Mucosa of descending colon (tissue), 3 donors: ENCODE data around the gene CRB3. TPM values are rescaled to one million over a fixed set of nuclear protein-coding genes. Genes with fewer than 3 reads are reported as not detected.
"Not testable (repeated sequence)": the region's sequence is repeated elsewhere in the genome, so short reads cannot be mapped to it uniquely, and the experiment has no call there.

Source experiments
- ATAC-seq: fragments of 200-7000 bp; cut with Tn5 transposase; one replicate; pipeline ENCODE4 v1.9.1; 2020; ENCODE audit warnings: mild to moderate bottlenecking, moderate library complexity
- DNase-seq, 3 donors: peaks; one replicate each; pipeline ENCODE4 v3.0.0-alpha.2; 2020
- H3K36me3 ChIP-seq: fragments of 200-600 bp; one replicate; pipeline ENCODE4 v1.8.0; 2021; ENCODE audit warnings: low read depth, mild to moderate bottlenecking
- H3K4me1 ChIP-seq: fragments of 200-600 bp; one replicate; pipeline ENCODE4 v1.8.0; 2021; ENCODE audit warnings: low read depth, mild to moderate bottlenecking
- H3K4me3 ChIP-seq: fragments of 200-600 bp; one replicate; pipeline ENCODE4 v1.8.0; 2021; ENCODE audit warnings: mild to moderate bottlenecking
- H3K9me3 ChIP-seq: fragments of 200-600 bp; one replicate; pipeline ENCODE4 v1.8.0; 2021; ENCODE audit warnings: mild to moderate bottlenecking
- CTCF ChIP-seq: fragments of 200-600 bp; IDR thresholded peaks from one replicate; pipeline ENCODE4 v1.8.0; 2022; ENCODE audit warnings: antibody characterized with exemption, mild to moderate bottlenecking
- intact Hi-C, 2 donors: fragments of 100-400 bp; cut with DNase I in 1 of 2; cut with micrococcal nuclease in 1 of 2; formaldehyde crosslinking; loops; one replicate each; pipeline versions ENCODE4 v1.11.0 to v1.11.1; 2022; cut with DNase I, micrococcal nuclease
- total RNA-seq, 3 donors: library from RNA; stranded (reverse); fragmentation: NEBNext Ultra II Directional in 2 of 3; extraction: Animal tissue kit (Norgen Biotek cat#: 25700) in 2 of 3; gene quantifications; one replicate each; pipeline versions ENCODE4 v1.2.1 to v1.2.4, GENCODE V29; 2021 to 2023
- donor health status: DM: no; HTN: no; CAD: no; lungs with moderate emphysema.
- donor health status: DM: no; HTN: no; CAD: no.
- donor health status: DM: no; HTN: yes; CAD: no.

The CRB3 gene
- total RNA-seq, 3 donors from 2014 or later: 49.9 to 139 (median 86.0) TPM

- Histone ChIP-seq H3K9me3 (no peaks in the 10 kb centered on the region), H3K4me3 (no peak within 1 kb of the TSS), H3K4me1 (no peaks in the 10 kb centered on the region), H3K36me3 (no peaks in the 10 kb centered on the region)
- intact Hi-C loops: no loop called here
- DNase-seq (peak in 1 of 3 donors; percentile 55), ATAC-seq (peak; percentile 50)
- TF ChIP-seq CTCF: no peak
These were observed 37.9 kb downstream of the CRB3 start, which contains the start of gene TUBB4A for GRCh38 chr19:6501740-6502648. TSS of gene TUBB4A (minus strand) at chr19:6502309. CDS start at chr19:6502212, 97 bp downstream.

GRCh38 chr19:6503407-6504201 lies 39.5 kb downstream of the CRB3 start:
- DNase-seq (no peak), ATAC-seq (no peak)
- Histone ChIP-seq H3K36me3 (no peaks in the 10 kb centered on the region), H3K9me3 (no peaks in the 10 kb centered on the region), H3K4me1 (no peaks in the 10 kb centered on the region), H3K4me3 (no peak overlapping the region)
- no peak for TF ChIP-seq CTCF
- intact Hi-C loops: no loop called here

GRCh38 chr19:6508028-6508771 lies 44.1 kb downstream of the CRB3 start:
- ATAC-seq, DNase-seq, intact Hi-C loops, H3K4me1 ChIP-seq, H3K9me3 ChIP-seq, H3K36me3 ChIP-seq, H3K4me3 ChIP-seq: not testable (repeated sequence)

- TF ChIP-seq CTCF: no peak
- intact Hi-C loops: no loop called here
- H3K4me3 ChIP-seq: no peak overlapping the region
- no peaks in the 10 kb centered on the region for H3K36me3 ChIP-seq
- DNase-seq (no peak), ATAC-seq (peak; percentile 26)
- H3K4me1 ChIP-seq: no peaks in the 10 kb centered on the region
- no peaks in the 10 kb centered on the region for H3K9me3 ChIP-seq
These were observed 45.3 kb downstream of the CRB3 start for GRCh38 chr19:6509118-6509971.

GRCh38 chr19:6510618-6511017 lies 46.5 kb downstream of the CRB3 start:
- intact Hi-C loops: loop anchor here in 1 of 2 donors (10.0 kb wide), 1 partner anchor 124 kb away; no protein-coding TSS in a partner anchor
- Histone ChIP-seq H3K9me3 (no peaks in the 10 kb centered on the region), H3K4me3 (no peak overlapping the region), H3K4me1 (no peaks in the 10 kb centered on the region), H3K36me3 (no peaks in the 10 kb centered on the region)
- ATAC-seq (no peak), DNase-seq (no peak)
- no peak for TF ChIP-seq CTCF
